KMS-11 (cell line): ENCODE data around the gene GALNTL6.

Source experiments
- H2AFZ ChIP-seq: fragments of 200-600 bp; sonication (generic); 2 replicates; pipeline ENCODE4 v1.6.1; 2016; ENCODE audit warnings: antibody characterized with exemption, mixed run types, low read depth
- H3K27ac ChIP-seq: fragments of 200-600 bp; sonication (generic); 2 replicates; pipeline ENCODE4 v1.6.1; 2016; ENCODE audit warnings: mild to moderate bottlenecking, mixed run types
- H3K27me3 ChIP-seq: fragments of 200-600 bp; sonication (generic); 2 replicates; pipeline ENCODE4 v1.6.1; 2017; ENCODE audit warnings: mild to moderate bottlenecking, low read depth, mixed run types, moderate library complexity; ENCODE audit not compliant: insufficient read depth
- H3K36me3 ChIP-seq: fragments of 200-600 bp; sonication (generic); 2 replicates; pipeline ENCODE4 v1.6.1; 2017; ENCODE audit warnings: mild to moderate bottlenecking, mixed run types; ENCODE audit not compliant: insufficient read depth
- H3K4me1 ChIP-seq: fragments of 200-600 bp; sonication (generic); 2 replicates; pipeline ENCODE4 v1.6.1; 2016; ENCODE audit warnings: mild to moderate bottlenecking, low read depth, mixed run types; ENCODE audit not compliant: poor library complexity, severe bottlenecking
- H3K4me2 ChIP-seq: fragments of 200-600 bp; sonication (generic); 2 replicates; pipeline ENCODE4 v1.7.0; 2016; ENCODE audit warnings: mild to moderate bottlenecking, mixed run types
- H3K4me3 ChIP-seq: fragments of 200-600 bp; sonication (generic); IDR thresholded peaks from 2 replicates; pipeline ENCODE4 v1.6.1; 2017; ENCODE audit warnings: low read depth, low read length, mixed read lengths; ENCODE audit not compliant: insufficient read depth
- H3K79me2 ChIP-seq: fragments of 200-600 bp; sonication (generic); 2 replicates; pipeline ENCODE4 v1.6.1; 2016; ENCODE audit warnings: low read depth, mixed run types; ENCODE audit not compliant: insufficient read depth
- H3K9ac ChIP-seq: fragments of 200-600 bp; sonication (generic); 2 replicates; pipeline ENCODE4 v1.6.1; 2016; ENCODE audit warnings: mild to moderate bottlenecking, mixed run types
- H4K20me1 ChIP-seq: fragments of 200-600 bp; sonication (generic); 2 replicates; pipeline ENCODE4 v1.6.1; 2016; ENCODE audit warnings: mild to moderate bottlenecking, mixed run types; ENCODE audit not compliant: insufficient read depth
- TF ChIP-seq, protein P1 (sequence below): fragments of 200-600 bp; sonication (generic); conservative IDR thresholded peaks from 2 replicates; pipeline ENCODE4 v1.6.1; 2017; ENCODE audit warnings: low read depth, mild to moderate bottlenecking, antibody characterized with exemption, low read length, moderate library complexity, mixed read lengths

GALNTL6 gene

DNA sequence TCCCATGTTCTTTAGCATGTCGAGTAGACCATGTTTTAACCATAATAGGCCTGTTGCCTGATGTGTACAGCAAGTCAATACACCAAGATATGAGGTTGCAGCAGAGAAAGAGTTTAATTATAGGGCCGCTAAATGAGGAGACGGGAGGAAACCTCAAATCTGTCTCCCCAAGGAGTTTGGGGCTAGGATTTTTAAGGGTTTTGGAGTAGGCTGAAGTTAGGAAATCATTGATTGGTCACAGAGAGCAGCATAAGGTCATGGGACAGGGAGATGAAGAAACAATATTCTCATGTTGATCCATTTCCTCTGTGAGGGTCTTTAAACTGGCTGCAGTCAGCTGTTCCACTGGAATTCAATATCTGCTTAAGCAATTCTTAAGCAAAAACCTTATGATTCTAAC lies 1195.2 kb downstream of the GALNTL6 start:
- Histone ChIP-seq H3K27ac (no peak overlapping the region), H2AFZ (no peak overlapping the region), H3K4me3 (no peak overlapping the region), H3K4me1 (peaks cover 7% of the 10 kb centered on the region), H3K36me3 (no peaks in the 10 kb centered on the region), H3K27me3 (no peaks in the 10 kb centered on the region), H3K79me2 (no peaks in the 10 kb centered on the region), H3K9ac (no peak overlapping the region), H4K20me1 (no peaks in the 10 kb centered on the region), H3K4me2 (no peak overlapping the region)
- TF ChIP-seq, protein P1, sequence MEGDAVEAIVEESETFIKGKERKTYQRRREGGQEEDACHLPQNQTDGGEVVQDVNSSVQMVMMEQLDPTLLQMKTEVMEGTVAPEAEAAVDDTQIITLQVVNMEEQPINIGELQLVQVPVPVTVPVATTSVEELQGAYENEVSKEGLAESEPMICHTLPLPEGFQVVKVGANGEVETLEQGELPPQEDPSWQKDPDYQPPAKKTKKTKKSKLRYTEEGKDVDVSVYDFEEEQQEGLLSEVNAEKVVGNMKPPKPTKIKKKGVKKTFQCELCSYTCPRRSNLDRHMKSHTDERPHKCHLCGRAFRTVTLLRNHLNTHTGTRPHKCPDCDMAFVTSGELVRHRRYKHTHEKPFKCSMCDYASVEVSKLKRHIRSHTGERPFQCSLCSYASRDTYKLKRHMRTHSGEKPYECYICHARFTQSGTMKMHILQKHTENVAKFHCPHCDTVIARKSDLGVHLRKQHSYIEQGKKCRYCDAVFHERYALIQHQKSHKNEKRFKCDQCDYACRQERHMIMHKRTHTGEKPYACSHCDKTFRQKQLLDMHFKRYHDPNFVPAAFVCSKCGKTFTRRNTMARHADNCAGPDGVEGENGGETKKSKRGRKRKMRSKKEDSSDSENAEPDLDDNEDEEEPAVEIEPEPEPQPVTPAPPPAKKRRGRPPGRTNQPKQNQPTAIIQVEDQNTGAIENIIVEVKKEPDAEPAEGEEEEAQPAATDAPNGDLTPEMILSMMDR: no peak

DNA sequence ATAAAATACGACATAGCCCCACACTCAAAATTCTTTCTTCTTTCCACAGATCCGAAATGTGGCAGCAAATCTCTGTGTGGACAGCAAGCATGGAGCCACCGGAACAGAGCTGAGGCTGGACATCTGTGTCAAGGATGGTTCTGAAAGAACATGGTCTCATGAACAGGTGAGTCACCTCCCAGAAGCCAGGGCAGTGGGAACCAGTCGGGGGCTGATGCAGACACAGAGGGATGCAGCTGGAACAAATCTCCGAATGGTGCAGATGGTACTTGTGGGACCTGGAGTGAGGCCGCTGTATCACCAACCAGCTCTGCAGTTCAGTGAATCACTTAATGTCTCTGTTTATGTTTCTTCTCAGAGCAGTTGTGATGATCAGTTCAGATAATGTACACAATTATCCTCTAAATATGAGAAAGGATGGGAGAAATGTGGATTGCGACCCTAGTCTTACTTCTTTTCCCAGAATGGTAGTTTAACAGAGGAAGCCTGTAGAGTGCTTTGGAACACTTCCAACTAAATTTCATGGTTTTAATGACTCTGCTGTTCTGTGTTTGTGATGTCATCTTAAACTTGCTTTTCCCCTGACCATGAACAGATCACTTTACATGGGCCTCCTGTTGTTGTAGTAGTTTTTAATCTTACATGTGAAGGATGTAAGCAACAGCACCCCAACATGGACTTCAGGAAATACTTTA lies 1196.1 kb downstream of the GALNTL6 start:
- TF ChIP-seq, protein P1: no peak
- H3K79me2 ChIP-seq: no peaks in the 10 kb centered on the region
- no peaks in the 10 kb centered on the region for H4K20me1 ChIP-seq
- no peak overlapping the region for H3K4me2 ChIP-seq
- H3K4me3 ChIP-seq: no peak overlapping the region
- no peaks in the 10 kb centered on the region for H3K27me3 ChIP-seq
- no peak overlapping the region for H3K27ac ChIP-seq
- peaks cover 16% of the 10 kb centered on the region for H3K4me1 ChIP-seq
- H3K36me3 ChIP-seq: no peaks in the 10 kb centered on the region
- H2AFZ ChIP-seq: no peak overlapping the region
- no peak overlapping the region for H3K9ac ChIP-seq

- Histone ChIP-seq H3K27ac (no peak overlapping the region), H3K79me2 (no peaks in the 10 kb centered on the region), H3K4me1 (peaks cover 17% of the 10 kb centered on the region), H3K27me3 (no peaks in the 10 kb centered on the region), H3K4me2 (no peak overlapping the region), H2AFZ (no peak overlapping the region), H3K9ac (no peak overlapping the region), H4K20me1 (no peaks in the 10 kb centered on the region), H3K4me3 (no peak overlapping the region), H3K36me3 (no peaks in the 10 kb centered on the region)
- TF ChIP-seq, protein P1: no peak
Observed at GRCh38 chr4:173012608-173013007, 1199.4 kb downstream of the GALNTL6 start.

DNA sequence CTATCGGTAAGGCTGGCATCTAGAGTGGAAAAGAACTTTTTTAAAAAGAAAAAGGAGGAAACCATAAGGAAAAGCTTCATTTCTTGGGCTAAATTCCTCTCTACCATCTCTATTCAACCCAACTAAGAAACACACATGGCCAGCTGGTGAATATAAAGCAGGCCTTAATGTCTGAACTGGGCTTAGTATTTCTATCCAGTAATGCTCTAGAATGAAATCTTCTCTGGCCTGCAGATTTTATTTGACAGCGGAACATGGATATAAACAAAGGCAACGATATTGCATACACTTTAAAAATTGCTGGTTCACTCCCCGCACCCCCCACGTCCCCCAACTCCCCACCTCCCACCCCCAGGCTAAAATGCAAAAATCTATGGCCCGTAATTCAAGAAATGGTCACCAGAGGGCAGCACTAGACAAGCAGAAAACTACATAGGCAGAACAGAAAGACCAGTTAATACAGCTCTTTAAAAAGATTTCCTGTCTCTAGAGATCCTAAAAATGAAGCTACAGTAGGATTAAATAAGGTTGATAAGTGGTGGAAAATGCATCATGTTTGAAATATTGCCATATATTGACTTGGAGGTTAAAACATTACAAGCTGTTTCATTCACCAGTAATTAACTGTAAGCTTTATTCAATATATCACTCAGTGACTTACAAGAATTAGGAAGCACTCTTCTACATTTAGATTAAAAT lies 1200.2 kb downstream of the GALNTL6 start:
- no peak overlapping the region for H3K9ac ChIP-seq
- H3K36me3 ChIP-seq: no peaks in the 10 kb centered on the region
- H4K20me1 ChIP-seq: no peaks in the 10 kb centered on the region
- no peak overlapping the region for H2AFZ ChIP-seq
- H3K4me1 ChIP-seq: peaks cover 17% of the 10 kb centered on the region
- H3K4me2 ChIP-seq: no peak overlapping the region
- no peak overlapping the region for H3K27ac ChIP-seq
- TF ChIP-seq, protein P1: peak; percentile 89
- H3K79me2 ChIP-seq: no peaks in the 10 kb centered on the region
- no peaks in the 10 kb centered on the region for H3K27me3 ChIP-seq
- H3K4me3 ChIP-seq: no peak overlapping the region
